ENCODE measurements around the gene TRAIP. TPM values are rescaled to one million over a fixed set of nuclear protein-coding genes. Genes with fewer than 3 reads are reported as not detected.
"Not testable (repeated sequence)": the region's sequence is repeated elsewhere in the genome, so short reads cannot be mapped to it uniquely, and the experiment has no call there.

TRAIP gene, protein sequence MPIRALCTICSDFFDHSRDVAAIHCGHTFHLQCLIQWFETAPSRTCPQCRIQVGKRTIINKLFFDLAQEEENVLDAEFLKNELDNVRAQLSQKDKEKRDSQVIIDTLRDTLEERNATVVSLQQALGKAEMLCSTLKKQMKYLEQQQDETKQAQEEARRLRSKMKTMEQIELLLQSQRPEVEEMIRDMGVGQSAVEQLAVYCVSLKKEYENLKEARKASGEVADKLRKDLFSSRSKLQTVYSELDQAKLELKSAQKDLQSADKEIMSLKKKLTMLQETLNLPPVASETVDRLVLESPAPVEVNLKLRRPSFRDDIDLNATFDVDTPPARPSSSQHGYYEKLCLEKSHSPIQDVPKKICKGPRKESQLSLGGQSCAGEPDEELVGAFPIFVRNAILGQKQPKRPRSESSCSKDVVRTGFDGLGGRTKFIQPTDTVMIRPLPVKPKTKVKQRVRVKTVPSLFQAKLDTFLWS
- total RNA-seq (10 to 100 TPM; 15.8 to 21.3 TPM), polyA plus RNA-seq (ENCODE audit: insufficient read depth, low read depth, low replicate concordance) (16.0 TPM)
- long read RNA-seq, donor 1, partial matches to known transcripts = 0 of 4 reads
- long read RNA-seq, donor 1, other reads (novel, unspliced or antisense) = 0 of 4 reads
- long read RNA-seq, donor 2 = 0 reads

DNA sequence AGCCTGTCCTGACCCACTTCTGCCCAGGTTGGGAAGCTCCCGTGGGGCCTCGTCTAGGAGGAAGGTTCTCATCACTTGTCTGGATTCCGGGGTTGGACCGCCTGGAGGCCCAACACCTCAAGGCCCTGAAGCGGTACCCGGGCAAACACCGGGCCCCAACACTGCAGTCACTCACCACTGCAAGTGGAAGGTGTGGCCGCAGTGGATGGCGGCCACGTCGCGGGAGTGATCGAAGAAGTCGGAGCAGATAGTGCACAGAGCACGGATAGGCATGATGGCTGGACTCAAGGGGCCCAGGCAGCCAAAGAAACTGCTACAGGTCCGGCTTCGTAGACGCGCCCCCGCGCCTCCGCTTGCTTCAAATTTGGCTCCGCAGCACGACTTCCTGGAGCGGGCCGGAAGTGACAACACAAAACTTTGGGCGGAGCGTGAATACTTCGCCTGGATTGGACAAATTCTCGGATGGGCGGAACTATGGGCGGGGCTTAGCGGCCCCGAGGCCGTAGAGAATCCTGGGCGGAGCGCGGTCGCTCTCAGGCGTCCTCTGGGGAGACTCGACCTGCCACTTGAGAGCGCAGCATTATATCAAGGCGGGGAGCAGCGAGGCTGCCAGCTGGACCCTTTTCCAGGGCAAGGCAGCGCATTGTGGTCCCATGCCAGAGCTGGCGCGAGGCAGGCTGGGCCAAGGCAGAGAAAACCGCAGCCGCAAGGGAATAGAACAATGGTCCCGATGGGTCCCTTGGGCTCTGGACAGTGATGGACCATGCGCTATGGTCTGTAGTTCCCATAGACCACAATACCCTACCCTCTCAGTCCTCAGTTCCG lies at the start of gene TRAIP:
Gene TRAIP (minus strand): TSS at position 384 of the 825 bp plus-strand sequence. CDS start 111 bp downstream, at position 273.
- peak; percentile 96 for DNase-seq
- no peaks in the 10 kb centered on the region for H3K36me3 ChIP-seq (ENCODE audit: low read depth, missing control alignments)
- TF ChIP-seq CTCF (IDR thresholded peaks at IDR 0.05) (no peak), POLR2A (IDR thresholded peaks at IDR 0.05) (no peak)
- no peaks in the 10 kb centered on the region for H3K27me3 ChIP-seq
- H3K9me3 ChIP-seq = no peaks in the 10 kb centered on the region
- H3K4me3 ChIP-seq = peak within 1 kb of the TSS; percentile 46 to 67
- H3K27ac ChIP-seq = peak within 1 kb of the TSS; percentile 41 to 74
- H3K4me1 ChIP-seq = no peaks in the 10 kb centered on the region
- intact Hi-C loops (cut with DNase I; ENCODE audit: low total_unique reads) = no loop called here
- 4% methylated on average over 13 to 51 of the region's 52 CpGs for WGBS, 2 donors

- peak overlapping the region in 1 of 2 donors; percentile 30 for H3K4me3 ChIP-seq
- H3K27me3 ChIP-seq; intact Hi-C loops (cut with DNase I; ENCODE audit: low total_unique reads); H3K9me3 ChIP-seq; H3K36me3 ChIP-seq (ENCODE audit: low read depth, missing control alignments); H3K27ac ChIP-seq; DNase-seq; H3K4me1 ChIP-seq: not testable (repeated sequence)
- WGBS, 2 donors = 85 to 92% methylated on average over 13 of the region's 13 CpGs
These were observed 48.1 kb upstream of the TRAIP start for GRCh38 chr3:49904448-49904847.

DNA sequence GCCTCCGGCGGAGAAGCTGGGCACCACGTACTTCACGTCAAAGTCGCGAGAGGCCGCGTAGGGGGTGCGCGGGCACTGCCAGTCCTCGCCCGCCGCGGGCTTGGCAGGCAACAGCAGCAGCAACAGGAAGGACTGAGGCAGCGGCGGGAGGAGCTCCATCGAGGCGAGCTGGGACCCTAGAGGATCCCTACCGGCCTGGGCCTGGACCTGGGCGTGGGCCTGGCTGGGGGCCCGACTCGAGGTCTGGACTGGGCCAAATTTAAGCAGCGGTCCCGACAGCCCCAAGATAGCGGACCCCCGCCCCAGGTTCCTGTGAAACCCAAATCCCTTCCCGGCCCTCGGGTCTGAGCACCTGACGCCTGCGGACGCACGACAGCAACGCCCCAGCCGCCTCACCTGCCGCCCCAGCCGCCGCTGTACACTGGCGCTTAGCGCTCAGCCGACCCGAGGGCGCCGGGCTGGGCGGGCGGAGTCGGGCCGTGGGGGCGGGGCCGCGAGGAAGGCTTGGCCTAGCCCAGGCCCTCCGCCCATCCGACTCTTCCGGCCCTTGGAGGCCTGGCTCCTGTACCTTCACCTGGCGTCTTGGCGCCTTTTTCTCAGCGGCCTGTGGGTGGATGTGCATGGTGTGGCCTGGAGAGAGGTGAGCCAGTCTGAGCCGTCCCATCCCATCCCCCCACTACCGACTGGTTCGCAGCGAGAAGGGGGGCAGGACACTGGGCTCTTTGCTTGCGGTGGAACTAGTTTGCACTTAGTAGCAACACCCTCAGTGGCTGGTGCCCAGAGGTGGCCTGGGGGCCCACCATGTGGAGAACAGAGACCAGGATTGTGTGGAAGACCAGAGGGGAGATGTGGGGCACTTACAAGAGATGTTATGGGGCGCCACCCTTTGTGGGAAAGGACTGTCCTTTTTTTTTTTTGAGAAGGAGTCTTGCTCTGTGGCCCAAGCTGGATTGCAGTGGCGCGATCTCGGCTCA lies 47.4 kb upstream of the TRAIP start, which contains the start of gene MST1R:
Gene MST1R (minus strand): TSS at position 423 of the 974 bp plus-strand sequence. CDS start 264 bp downstream, at position 159.
- peaks cover 5% of the 10 kb centered on the region for H3K4me1 ChIP-seq
- TF ChIP-seq POLR2A (IDR thresholded peaks at IDR 0.05) = no peak
- TF ChIP-seq CTCF (IDR thresholded peaks at IDR 0.05) = no peak
- peak; percentile 51 for DNase-seq

DNA sequence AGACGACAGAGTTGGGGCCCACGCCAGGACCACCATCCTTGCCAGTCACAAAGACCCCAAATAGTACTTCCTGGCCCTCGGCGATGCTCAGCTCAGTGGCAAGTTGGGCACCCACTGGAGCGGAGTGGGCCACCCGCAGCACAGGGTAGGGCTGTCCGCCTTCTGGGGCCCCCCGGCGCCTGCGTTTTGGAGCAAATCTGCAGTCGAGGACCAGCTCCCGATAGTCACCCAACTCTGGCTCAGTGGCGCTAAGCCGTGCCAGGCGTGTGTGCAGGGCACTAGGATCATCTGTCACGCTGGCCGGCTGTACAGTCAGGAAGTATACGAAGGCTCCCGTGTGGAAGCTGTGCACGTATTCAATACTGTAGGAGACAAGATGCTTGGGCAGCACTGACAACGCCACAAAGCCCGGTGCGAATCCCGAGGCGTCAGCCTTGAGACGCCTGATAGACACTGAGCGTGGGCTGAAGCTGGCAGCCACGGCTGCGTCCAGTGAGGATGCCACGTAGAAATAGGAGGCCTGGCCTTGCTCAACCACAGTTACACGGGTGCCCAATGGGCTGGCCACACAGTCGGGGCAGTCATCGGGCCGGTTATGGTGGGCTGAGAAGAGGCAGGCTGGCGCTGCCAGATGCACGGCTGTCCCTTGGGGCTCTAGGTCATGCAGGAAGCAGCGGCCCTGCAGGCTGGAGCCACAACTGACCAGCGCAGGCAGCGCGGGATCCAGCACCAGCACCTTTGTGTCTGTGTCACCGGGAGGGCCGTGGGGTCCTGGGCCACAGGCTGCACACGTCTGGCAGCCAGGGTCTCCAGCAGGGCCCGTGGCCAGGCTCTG lies 46.4 kb upstream of the TRAIP start:
- 90 to 94% methylated on average over 28 to 44 of the region's 44 CpGs for WGBS, 2 donors
- H3K36me3 ChIP-seq (ENCODE audit: low read depth, missing control alignments) = no peaks in the 10 kb centered on the region
- H3K4me3 ChIP-seq = no peak overlapping the region
- TF ChIP-seq CTCF (IDR thresholded peaks at IDR 0.05) (no peak), POLR2A (IDR thresholded peaks at IDR 0.05) (no peak)
- H3K27me3 ChIP-seq = no peaks in the 10 kb centered on the region
- intact Hi-C loops (cut with DNase I; ENCODE audit: low total_unique reads) = no loop called here
- no peak for DNase-seq
- no peak overlapping the region for H3K27ac ChIP-seq
- no peaks in the 10 kb centered on the region for H3K9me3 ChIP-seq
- peaks cover 5% of the 10 kb centered on the region for H3K4me1 ChIP-seq

More for the DNA sequence above, 47.4 kb upstream of the TRAIP start, which contains the start of gene MST1R:
- intact Hi-C loops (cut with DNase I; ENCODE audit: low total_unique reads) = no loop called here
- Histone ChIP-seq H3K36me3 (ENCODE audit: low read depth, missing control alignments) (no peaks in the 10 kb centered on the region), H3K27ac (no peak within 1 kb of the TSS), H3K4me3 (peak within 1 kb of the TSS in 1 of 2 donors; percentile 30), H3K9me3 (no peaks in the 10 kb centered on the region), H3K27me3 (no peaks in the 10 kb centered on the region)
- 44 to 62% methylated on average over 26 to 65 of the region's 65 CpGs for WGBS, 2 donors

All from testis (tissue), 5 donors.